ENCODE measurements around the gene ST3GAL3. TPM values are rescaled to one million over a fixed set of nuclear protein-coding genes. Genes with fewer than 3 reads are reported as not detected.
A peak's percentile ranks its signal among the peaks of the same experiment; 100 is the strongest.

The ST3GAL3 gene
- total RNA-seq, 1 donor from 2014 or later, result 29.3 TPM

GRCh38 chr1:43953361-43953760, 246.0 kb downstream of the ST3GAL3 start:
- no peak for DNase-seq (ENCODE audit: extremely low read depth, low read depth, low spot score)

GRCh38 chr1:43954036-43954435, 246.7 kb downstream of the ST3GAL3 start:
- no peak for DNase-seq (ENCODE audit: extremely low read depth, low read depth, low spot score)

- DNase-seq (ENCODE audit: extremely low read depth, low read depth, low spot score), result no peak
These were observed 248.9 kb downstream of the ST3GAL3 start for GRCh38 chr1:43956234-43956633.

- no peak for DNase-seq (ENCODE audit: extremely low read depth, low read depth, low spot score)
These were observed 250.2 kb downstream of the ST3GAL3 start for GRCh38 chr1:43957407-43958040.

- no peak for DNase-seq (ENCODE audit: extremely low read depth, low read depth, low spot score)
These were observed 251.3 kb downstream of the ST3GAL3 start for GRCh38 chr1:43958351-43959255.

GRCh38 chr1:43960798-43961197, 253.5 kb downstream of the ST3GAL3 start:
- no peak for DNase-seq (ENCODE audit: extremely low read depth, low read depth, low spot score)

- DNase-seq (ENCODE audit: extremely low read depth, low read depth, low spot score), result no peak
These were observed 254.4 kb downstream of the ST3GAL3 start for GRCh38 chr1:43961692-43962091.

GRCh38 chr1:43962324-43962723, 255.0 kb downstream of the ST3GAL3 start:
- DNase-seq (ENCODE audit: extremely low read depth, low read depth, low spot score), result no peak

GRCh38 chr1:43963006-43963405, 255.7 kb downstream of the ST3GAL3 start:
- DNase-seq (ENCODE audit: extremely low read depth, low read depth, low spot score), result no peak

GRCh38 chr1:43963890-43964289, 256.6 kb downstream of the ST3GAL3 start:
- DNase-seq (ENCODE audit: extremely low read depth, low read depth, low spot score), result no peak

- no peak for DNase-seq (ENCODE audit: extremely low read depth, low read depth, low spot score)
These were observed 258.0 kb downstream of the ST3GAL3 start for GRCh38 chr1:43965316-43965715.

- no peak for DNase-seq (ENCODE audit: extremely low read depth, low read depth, low spot score)
These were observed 261.1 kb downstream of the ST3GAL3 start for GRCh38 chr1:43968348-43968948.

GRCh38 chr1:43969416-43969745, 262.0 kb downstream of the ST3GAL3 start:
- no peak for DNase-seq (ENCODE audit: extremely low read depth, low read depth, low spot score)

- peak; percentile 87 for DNase-seq (ENCODE audit: extremely low read depth, low read depth, low spot score)
These were observed 262.6 kb downstream of the ST3GAL3 start, which contains the start of gene DPH2 for GRCh38 chr1:43969746-43970466. Gene DPH2, plus strand, starts transcription at chr1:43970010. Its CDS starts 166 bp downstream, at chr1:43970176.

- no peak for DNase-seq (ENCODE audit: extremely low read depth, low read depth, low spot score)
These were observed 263.2 kb downstream of the ST3GAL3 start for GRCh38 chr1:43970502-43970901.

- no peak for DNase-seq (ENCODE audit: extremely low read depth, low read depth, low spot score)
These were observed 263.6 kb downstream of the ST3GAL3 start for GRCh38 chr1:43970911-43971310.

- no peak for DNase-seq (ENCODE audit: extremely low read depth, low read depth, low spot score)
These were observed 264.1 kb downstream of the ST3GAL3 start for GRCh38 chr1:43971336-43971980.

- DNase-seq (ENCODE audit: extremely low read depth, low read depth, low spot score), result no peak
These were observed 266.7 kb downstream of the ST3GAL3 start for GRCh38 chr1:43973981-43974442.

GRCh38 chr1:43974443-43975248, 267.3 kb downstream of the ST3GAL3 start, which contains the start of gene ATP6V0B:
Gene ATP6V0B, plus strand, starts transcription at chr1:43974960. Its CDS starts 81 bp downstream, at chr1:43975041.
- DNase-seq (ENCODE audit: extremely low read depth, low read depth, low spot score), result peak; percentile 31

Measured in glomerular endothelial cell (primary cell).